HG03558 (cell line): ENCODE data around the gene NAT8L.

Experiments
- ATAC-seq: cut with Tn5 transposase; IDR thresholded peaks from one replicate; pipeline ENCODE4 v1.9.1; 2021; ENCODE audit warnings: moderate number of reproducible peaks; ENCODE audit not compliant: unreplicated experiment; ENCODE audit errors: extremely low read depth

The NAT8L gene

GRCh38 chr4:2073808-2074481 is 14.8 kb downstream of the NAT8L start:
- no peak for ATAC-seq

GRCh38 chr4:2074588-2074987 is 15.5 kb downstream of the NAT8L start:
- no peak for ATAC-seq

DNA sequence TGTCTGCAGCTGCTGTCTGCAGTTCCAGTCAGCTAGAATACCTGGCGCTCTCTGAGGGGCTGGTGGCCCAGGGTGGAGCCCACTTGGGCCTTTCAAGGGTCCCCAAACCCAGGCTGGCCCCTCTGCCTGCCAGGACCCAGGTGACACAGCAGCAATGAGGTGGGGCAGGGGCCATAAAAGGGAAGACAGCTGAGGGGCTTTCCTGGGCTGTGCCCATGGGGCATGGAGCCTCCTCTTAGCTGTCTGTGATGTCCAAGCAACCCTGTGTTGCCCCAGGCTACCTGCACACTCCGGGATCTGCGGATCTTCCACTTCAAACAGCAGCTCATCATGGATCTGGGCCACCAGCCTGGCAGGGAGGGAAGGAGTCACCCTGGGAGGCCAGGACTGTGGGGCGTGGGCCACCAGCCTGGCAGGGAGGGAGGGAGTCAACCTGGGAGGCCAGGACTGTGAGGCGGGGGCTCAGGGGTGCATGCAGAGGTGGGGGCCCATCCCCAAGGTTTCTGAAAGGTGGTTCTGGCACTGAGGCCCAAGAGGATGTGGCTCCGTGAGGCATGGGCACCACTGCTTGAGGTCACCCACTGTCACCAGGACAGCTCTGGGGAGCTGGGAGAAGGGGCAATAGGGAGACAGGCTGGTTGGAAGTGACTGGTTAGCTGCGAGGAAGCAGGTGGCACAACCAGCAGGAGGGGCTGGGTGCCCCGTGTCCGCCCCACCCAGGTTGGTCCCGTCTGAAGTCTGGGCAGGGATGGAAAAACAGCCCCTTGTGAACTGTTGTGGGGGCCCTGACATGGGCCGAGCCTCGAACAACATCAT is 16.3 kb downstream of the NAT8L start:
- no peak for ATAC-seq

DNA sequence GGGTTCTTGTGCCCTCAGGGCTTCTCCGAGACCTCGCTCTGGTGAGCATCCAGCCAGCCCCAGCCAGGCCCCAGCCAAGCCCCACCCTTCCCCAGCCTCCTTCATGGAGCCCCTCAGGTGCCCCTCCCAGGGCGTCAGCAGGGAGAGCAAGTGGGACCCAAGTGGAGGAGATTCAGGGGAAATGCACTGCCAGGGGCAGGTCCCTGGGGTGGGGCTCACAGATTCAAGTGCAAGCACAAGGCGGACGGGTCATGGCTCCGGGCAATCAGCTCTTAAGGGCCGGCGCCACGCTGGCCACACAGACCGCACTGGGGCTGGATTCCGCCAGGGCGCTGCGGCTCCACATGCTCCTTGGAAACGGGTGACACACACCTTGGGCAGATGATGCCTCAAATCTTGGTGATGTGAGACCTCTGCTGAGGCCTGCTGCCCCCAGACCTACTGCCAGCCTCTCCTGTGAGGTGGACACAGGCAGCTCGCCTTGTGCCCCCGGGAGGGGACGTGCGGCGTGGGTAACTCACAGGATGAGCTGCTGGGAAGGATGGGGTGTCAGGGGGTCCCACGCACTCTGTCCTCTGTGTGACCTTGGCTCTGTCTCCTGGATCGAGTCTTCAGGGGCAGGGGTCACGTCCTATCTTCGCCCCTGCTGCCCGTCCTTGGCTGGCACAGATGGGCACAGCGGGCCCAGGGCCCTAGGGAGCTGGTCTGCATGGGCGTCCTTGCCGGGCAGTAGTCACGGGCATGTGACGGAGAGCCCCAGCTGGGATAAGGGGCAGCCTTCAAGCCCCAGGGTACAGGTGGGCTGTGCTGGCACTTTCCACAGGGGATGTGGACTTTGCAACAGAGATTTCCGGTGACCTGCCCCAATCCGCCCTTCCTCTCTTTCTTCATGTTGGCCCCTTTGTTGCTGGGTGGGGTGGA is 17.1 kb downstream of the NAT8L start:
- no peak for ATAC-seq

GRCh38 chr4:2076908-2077536 is 17.9 kb downstream of the NAT8L start:
- ATAC-seq, result no peak

- no peak for ATAC-seq
Observed at GRCh38 chr4:2077537-2078460, 18.7 kb downstream of the NAT8L start.

GRCh38 chr4:2078584-2078983 is 19.5 kb downstream of the NAT8L start:
- no peak for ATAC-seq

GRCh38 chr4:2079006-2079405 is 19.9 kb downstream of the NAT8L start:
- no peak for ATAC-seq

- ATAC-seq, result no peak
Observed at GRCh38 chr4:2079926-2080325, 20.8 kb downstream of the NAT8L start.

- ATAC-seq, result no peak
Observed at GRCh38 chr4:2080429-2081300, 21.5 kb downstream of the NAT8L start.

- ATAC-seq, result no peak
Observed at GRCh38 chr4:2081540-2081939, 22.4 kb downstream of the NAT8L start.

- ATAC-seq, result no peak
Observed at GRCh38 chr4:2082118-2082517, 23.0 kb downstream of the NAT8L start.

DNA sequence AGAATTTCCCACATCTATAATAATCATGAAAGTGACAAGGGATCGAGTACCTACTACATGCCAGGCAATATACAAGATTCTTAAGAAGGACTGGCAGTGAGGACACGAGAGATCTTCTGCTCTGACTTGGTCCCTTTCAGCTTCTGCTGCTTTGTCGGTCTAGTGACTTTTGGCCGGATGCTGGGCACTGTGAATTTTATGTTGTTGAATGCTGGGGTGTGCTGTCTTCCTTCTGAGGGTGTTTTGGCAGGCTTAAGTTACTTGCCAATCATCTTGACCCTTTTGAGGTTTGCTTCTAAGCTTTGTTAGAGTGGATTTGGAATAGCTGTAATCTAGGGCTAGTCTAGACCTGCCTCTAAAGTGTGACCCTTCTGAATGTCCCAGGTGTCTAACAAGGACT is 23.5 kb downstream of the NAT8L start:
- no peak for ATAC-seq

GRCh38 chr4:2083116-2083825 is 24.1 kb downstream of the NAT8L start:
- ATAC-seq, result no peak

GRCh38 chr4:2083826-2084160 is 24.7 kb downstream of the NAT8L start:
- ATAC-seq, result no peak

DNA sequence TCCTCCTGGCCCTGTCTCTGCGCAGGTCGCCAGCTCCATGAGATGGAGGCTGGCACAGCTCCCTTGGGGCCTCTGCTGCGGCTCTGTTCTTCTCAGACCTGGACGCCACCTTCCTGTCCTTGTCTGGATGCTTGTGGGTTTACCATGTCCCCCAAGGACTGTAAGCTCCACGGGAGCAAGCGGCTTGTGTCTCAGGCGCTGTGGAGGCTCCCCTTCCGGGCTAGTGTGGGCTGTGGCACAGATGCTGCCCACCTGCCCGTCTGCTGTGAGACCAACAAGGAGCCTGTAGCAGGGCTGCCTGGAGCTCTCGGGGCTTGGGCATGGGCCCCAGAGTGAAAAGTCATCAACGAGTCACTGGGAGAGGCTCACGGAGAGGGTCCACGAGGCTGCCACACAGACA is 25.2 kb downstream of the NAT8L start:
- no peak for ATAC-seq

- ATAC-seq, result no peak
Observed at GRCh38 chr4:2085496-2085901, 26.4 kb downstream of the NAT8L start.

DNA sequence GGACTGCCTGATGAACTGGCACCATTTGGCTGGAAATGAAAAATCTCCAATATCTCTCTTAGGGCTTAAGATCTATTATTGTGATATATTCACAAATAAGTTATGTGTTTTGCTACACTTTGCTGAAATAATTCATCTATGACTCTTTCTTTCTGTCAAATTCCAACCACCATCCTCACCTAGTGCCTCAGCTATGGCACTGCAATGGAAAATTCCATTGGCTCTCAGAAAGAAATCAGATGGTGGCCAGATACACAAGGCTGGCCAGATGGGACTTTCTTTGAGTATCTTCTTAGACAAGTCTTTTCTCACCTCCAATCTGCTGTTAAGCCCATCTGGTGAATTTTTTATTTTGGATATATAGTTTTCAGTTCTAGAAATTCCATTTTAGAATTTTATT is 28.0 kb downstream of the NAT8L start:
- no peak for ATAC-seq
